ENCODE data around the gene OASL.

The OASL gene

GRCh38 chr12:121015825-121016766 is 22.9 kb downstream of the OASL start, which contains the start of gene C12orf43:
TSS of gene C12orf43 (minus strand) at chr12:121016487. CDS start at chr12:121016474, 13 bp downstream.
- DNase-seq (ENCODE audit: low spot score), result peak; percentile 89

DNA sequence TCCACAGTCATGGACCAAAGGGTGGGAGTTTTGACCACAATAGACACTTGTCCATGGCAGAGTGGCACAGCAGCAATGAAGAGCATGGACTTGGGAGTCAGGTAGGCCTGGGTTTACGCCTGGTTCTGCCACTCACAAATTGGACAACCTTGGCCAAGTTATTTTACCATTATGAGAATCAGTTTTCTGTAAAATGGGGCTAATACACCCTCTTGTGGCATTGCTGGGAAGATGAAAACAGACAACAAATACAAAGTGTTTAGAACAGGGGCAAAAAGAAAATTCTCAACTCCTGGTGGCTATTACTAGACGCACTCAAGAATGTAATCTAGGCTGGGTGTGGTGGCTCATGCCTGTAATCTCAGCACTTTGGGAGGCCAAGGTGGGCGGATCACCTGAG is 25.3 kb downstream of the OASL start:
- no peak for DNase-seq (ENCODE audit: low spot score)

DNA sequence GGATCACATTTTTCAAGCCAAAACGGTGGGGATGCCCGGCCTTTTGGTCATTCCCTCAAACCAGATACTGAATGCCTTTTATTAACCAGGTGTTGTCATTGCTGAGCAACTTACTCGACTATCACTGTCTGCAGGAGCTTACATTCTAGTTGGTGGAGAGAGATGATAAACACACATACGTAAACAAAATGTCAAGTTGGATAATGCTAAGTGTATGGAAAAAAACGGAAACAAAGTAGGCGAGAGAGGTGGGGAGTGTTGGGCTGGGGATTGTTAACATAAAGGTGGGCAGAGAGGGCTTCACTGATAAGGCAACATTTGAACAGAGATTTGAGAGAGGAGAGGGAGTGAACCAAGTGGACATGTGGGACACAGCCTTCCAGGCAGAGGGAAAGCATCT is 27.2 kb downstream of the OASL start:
- DNase-seq (ENCODE audit: low spot score), result no peak

DNA sequence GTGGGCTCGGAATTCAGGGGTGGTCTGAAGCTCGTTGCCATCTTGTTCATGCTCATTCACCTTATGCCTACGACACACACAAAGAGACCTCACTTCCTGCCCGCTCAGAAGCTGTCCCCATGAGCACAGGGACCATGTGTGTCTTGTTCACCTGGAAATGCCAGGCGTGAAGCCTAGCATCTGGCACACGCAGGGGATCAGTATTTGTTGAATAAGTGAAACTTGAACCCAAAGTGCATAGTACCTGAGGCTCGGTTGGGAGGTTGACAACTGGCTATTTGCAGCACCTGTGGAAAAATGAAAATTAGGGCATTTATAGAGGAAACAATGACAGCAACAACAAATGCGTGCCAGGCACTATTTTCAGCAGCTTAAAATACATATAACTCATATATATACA is 28.2 kb downstream of the OASL start:
- no peak for DNase-seq (ENCODE audit: low spot score)

- peak; percentile 71 for DNase-seq (ENCODE audit: low spot score)
Measured at GRCh38 chr12:121009741-121010140, 29.3 kb downstream of the OASL start.

DNA sequence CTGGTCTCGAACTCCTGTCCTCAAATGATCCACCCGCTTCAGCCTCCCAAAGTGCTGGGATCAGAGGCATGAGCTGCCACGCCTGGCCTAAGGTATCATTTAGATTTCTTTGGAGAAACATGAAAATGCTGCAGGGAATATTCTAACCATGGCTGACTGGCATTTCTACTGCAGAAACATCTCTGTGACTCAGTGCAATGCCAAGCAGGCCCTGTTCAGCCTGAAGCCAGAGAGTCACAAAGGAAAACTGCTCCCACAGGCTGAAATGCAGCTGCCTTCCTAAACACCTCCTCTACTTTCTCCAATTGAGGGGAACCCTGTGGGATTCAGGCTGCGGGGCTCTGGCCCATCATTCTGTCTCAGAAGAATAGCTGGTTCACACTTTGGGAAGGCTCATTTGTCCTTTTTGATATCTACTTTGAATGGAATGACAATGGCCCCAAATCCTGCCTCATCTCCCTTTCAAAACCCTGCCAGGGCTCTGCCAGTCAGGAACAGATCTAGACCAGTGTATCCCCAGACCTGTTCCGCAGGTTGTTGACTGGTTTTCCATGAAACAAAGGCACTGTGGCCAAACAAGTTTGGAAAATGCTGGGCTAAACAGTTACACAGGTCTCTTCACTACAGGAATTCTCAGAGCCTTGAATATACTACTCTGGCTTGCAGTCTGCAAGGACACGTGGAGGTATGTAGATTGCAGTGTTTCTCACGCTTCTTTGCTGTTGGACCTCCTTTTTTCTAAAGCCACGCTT is 30.5 kb downstream of the OASL start:
- DNase-seq (ENCODE audit: low spot score), result no peak

DNA sequence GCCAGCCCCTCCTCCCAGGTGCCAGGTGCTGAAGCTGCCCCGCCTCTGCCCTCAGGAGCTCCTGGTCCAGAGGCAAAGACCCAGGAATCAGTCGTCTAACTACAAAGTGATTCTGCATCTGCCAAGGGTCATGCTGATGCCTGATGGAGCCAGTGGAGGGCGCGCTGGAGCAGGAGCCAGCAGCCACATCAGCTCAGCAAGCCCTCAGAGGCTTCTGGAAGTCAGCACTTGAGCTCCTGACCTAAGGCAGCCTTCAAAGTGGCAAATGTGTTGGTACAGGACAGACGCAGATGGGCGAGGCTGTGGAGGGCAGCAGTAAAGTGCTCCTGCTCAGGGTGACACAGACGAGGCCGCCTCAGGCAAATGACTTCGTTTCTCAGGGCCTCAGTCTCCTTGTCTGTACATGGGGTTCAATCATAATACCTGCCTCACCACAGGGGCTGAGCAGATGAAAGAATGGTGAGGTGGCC is 33.7 kb downstream of the OASL start:
- DNase-seq (ENCODE audit: low spot score), result peak; percentile 62

DNA sequence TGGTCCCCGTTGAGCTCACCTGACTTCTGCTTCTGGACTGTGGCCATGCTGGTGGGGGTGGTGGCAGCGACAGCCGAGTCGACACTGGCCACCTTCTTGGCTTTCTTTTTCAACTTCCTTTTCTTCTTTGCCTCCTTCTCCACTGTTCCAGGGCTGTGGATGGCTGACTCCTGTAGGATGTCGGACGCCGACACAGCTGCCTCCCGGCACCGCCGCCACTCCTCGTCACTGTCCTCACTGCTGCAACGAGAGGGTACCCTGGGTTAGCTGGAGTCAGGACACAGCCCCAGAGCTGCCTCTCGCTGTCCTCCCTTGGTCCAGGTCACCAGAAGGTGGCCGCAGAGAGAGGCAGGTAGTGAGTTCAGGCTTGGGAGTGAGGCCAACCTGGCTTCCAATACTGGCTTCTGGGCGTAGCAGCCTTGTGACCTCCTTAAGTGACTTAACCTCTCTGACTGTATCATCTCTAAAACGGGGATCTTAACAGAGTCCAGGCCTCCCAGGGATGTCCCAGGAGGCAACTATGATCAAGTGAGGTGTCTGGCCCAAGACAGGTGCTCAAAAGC is 34.7 kb downstream of the OASL start:
- no peak for DNase-seq (ENCODE audit: low spot score)

GRCh38 chr12:121003650-121004049 is 35.4 kb downstream of the OASL start:
- DNase-seq (ENCODE audit: low spot score), result no peak

- no peak for DNase-seq (ENCODE audit: low spot score)
Measured at GRCh38 chr12:121001841-121002483, 37.1 kb downstream of the OASL start.

DNA sequence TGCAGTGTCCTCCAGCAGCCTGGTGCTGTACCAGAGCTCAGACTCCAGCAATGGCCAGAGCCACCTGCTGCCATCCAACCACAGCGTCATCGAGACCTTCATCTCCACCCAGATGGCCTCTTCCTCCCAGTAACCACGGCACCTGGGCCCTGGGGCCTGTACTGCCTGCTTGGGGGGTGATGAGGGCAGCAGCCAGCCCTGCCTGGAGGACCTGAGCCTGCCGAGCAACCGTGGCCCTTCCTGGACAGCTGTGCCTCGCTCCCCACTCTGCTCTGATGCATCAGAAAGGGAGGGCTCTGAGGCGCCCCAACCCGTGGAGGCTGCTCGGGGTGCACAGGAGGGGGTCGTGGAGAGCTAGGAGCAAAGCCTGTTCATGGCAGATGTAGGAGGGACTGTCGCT is 38.0 kb downstream of the OASL start:
- DNase-seq (ENCODE audit: low spot score), result no peak

GRCh38 chr12:121000530-121000929 is 38.5 kb downstream of the OASL start:
- DNase-seq (ENCODE audit: low spot score), result no peak

- no peak for DNase-seq (ENCODE audit: low spot score)
Measured at GRCh38 chr12:120999191-121000120, 39.6 kb downstream of the OASL start.

DNA sequence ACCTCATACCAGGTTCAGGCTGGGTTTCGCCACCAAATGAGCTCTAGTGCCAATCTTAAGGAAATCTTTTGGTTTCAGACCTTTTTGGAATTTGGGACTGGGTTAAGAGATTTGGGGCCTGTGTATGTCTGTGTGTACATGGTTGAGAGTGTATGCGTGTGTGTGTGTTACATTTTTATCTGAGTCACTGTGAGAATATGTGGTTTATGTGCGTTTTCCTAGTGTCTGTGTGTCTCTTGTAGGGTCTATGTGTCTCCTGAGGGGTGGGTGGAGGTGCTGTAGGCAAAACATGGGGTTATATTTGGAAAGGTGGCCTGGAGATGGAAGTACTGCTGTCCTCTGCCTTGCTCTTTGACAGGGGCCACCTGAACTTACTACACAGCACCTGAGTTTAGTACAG is 40.6 kb downstream of the OASL start:
- no peak for DNase-seq (ENCODE audit: low spot score)

GRCh38 chr12:120997448-120997847 is 41.6 kb downstream of the OASL start:
- no peak for DNase-seq (ENCODE audit: low spot score)

- DNase-seq (ENCODE audit: low spot score), result no peak
Measured at GRCh38 chr12:120996133-120996746, 42.8 kb downstream of the OASL start.

DNA sequence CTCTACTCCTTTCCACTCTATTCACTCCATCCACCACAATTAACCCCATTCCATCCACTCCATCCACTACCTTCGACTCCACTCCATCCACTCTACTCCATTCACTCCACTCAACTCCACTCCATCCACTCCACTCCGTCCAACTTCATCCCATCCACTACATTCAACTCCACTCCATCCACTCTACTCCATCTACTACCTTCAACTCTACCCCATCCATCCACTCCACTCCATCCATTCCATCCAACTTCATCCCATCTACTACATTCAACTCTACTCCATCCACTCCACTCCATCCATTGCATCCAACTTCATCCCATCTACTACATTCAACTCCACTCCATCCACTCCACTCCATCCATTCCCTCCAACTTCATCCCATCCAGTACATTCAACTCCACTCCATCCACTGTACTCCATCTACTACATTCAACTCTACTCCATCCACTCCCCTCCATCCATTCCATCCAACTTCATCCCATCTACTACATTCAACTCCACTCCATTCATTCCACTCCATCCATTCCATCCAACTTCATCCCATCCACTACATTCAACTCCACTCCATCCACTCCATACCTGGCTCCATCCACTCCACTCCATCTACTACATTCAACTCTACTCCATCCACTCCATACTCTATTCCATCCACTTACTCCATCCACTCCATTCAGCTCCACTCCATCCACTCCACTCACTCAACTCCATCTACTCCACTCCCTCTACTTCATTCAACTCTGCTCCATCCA is 44.3 kb downstream of the OASL start:
- no peak for DNase-seq (ENCODE audit: low spot score)

DNA sequence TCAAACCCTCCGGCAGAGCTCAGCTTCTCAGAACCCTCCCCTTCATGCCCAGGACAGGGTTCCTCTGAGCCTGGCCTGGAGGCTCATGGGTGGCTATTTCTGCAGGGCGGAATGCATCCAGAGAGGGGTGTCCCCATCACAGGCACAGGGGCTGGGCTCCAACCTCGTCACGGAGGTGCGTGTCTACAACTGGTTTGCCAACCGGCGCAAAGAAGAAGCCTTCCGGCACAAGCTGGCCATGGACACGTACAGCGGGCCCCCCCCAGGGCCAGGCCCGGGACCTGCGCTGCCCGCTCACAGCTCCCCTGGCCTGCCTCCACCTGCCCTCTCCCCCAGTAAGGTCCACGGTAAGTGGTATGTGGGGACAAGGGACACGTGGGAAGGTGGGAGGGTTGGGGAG is 45.0 kb downstream of the OASL start:
- DNase-seq (ENCODE audit: low spot score), result no peak

DNA sequence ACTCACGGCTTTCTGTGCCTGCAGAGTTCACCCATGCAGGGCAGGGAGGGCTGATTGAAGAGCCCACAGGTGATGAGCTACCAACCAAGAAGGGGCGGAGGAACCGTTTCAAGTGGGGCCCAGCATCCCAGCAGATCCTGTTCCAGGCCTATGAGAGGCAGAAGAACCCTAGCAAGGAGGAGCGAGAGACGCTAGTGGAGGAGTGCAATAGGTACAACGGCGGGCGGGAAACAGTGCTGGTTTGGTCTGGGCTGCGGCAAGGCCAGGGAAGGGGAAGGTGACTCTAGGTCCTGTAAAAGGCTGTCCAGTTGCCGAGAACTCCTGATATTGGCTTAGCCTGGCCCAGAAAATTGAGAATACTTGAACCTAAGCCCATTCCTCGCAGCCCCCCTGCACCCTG is 45.5 kb downstream of the OASL start:
- no peak for DNase-seq (ENCODE audit: low spot score)

- DNase-seq (ENCODE audit: low spot score), result no peak
Measured at GRCh38 chr12:120992989-120993388, 46.1 kb downstream of the OASL start.
